SK-N-SH (cell line): ENCODE results near the gene PRKG1. TPM values are rescaled to one million over a fixed set of nuclear protein-coding genes. Genes with fewer than 3 reads are reported as not detected.

Source experiments
- CTCF ChIA-PET: fragments of 300-600, 350-600 bp; formaldehyde crosslinking; extraction: SDS; loops from one replicate; lab custom pipeline; 2021; lab: Yijun Ruan, JAX
- POLR2A ChIA-PET: fragments of 350-600 bp; sonication (Branson Sonifier 250); formaldehyde crosslinking; extraction: SDS; loops from one replicate; lab custom pipeline; 2020; ENCODE audit warnings: antibody characterized with exemption, inconsistent platforms; lab: Yijun Ruan, JAX
- DNase-seq: peaks from one replicate; pipeline ENCODE4 v3.0.0; 2012
- H2AFZ ChIP-seq: fragments of 200-600 bp; sonication (generic); 2 replicates; pipeline ENCODE4 v1.8.1; 2016; ENCODE audit warnings: antibody characterized with exemption, mild to moderate bottlenecking, low read depth
- H3F3A ChIP-seq: fragments of 200-600 bp; sonication (generic); replicated peaks from 2 replicates; pipeline ENCODE3; 2016; ENCODE audit warnings: antibody characterized with exemption, mild to moderate bottlenecking; ENCODE audit not compliant: insufficient read depth
- H3K27ac ChIP-seq, 2 experiments: fragments of 200-500 bp in 1 of 2; fragments of 200-600 bp in 1 of 2; sonication (Bioruptor generic) in 1 of 2; sonication (generic), shearing (Covaris generic) in 1 of 2; 2 replicates each; pipeline versions ENCODE4 v1.5.1 to v1.6.1; 2014 to 2016; ENCODE audit warnings: low read depth in 2 of 2, inconsistent platforms in 1 of 2, low read length in 1 of 2, mild to moderate bottlenecking in 1 of 2, mixed read lengths in 1 of 2
- H3K27me3 ChIP-seq: fragments of 200-600 bp; sonication (generic), shearing (Covaris generic); 2 replicates; pipeline ENCODE4 v1.6.1; 2016; ENCODE audit warnings: mixed run types; ENCODE audit not compliant: insufficient read depth
- H3K36me3 ChIP-seq, 2 experiments: fragments of 200-500 bp in 1 of 2; fragments of 200-600 bp in 1 of 2; sonication (Bioruptor generic) in 1 of 2; sonication (generic) in 1 of 2; replicated peaks in 1 of 2; 2 replicates each; pipeline versions ENCODE3 to v1.5.1; 2014 to 2016; ENCODE audit warnings: low read length in 1 of 2, mild to moderate bottlenecking in 1 of 2; ENCODE audit not compliant: insufficient read depth in 2 of 2, control insufficient read depth in 1 of 2
- H3K4me1 ChIP-seq, 2 experiments: fragments of 200-500 bp in 1 of 2; fragments of 200-600 bp in 1 of 2; sonication (Bioruptor generic) in 1 of 2; sonication (generic), shearing (Covaris generic) in 1 of 2; 2 replicates each; pipeline versions ENCODE4 v1.5.1 to v1.6.1; 2014 to 2016; ENCODE audit warnings: low read depth in 1 of 2, low read length in 1 of 2, mixed run types in 1 of 2; ENCODE audit not compliant: insufficient read depth in 2 of 2, control insufficient read depth in 1 of 2
- H3K4me2 ChIP-seq: fragments of 200-600 bp; sonication (generic), shearing (Covaris generic); 2 replicates; pipeline ENCODE4 v1.6.1; 2017; ENCODE audit warnings: mixed run types
- H3K4me3 ChIP-seq, 2 experiments: fragments of 200-500 bp in 1 of 2; fragments of 200-600 bp in 1 of 2; sonication (Bioruptor generic) in 1 of 2; sonication (generic), shearing (Covaris generic) in 1 of 2; 2 replicates each; pipeline versions ENCODE4 v1.5.1 to v1.8.1; 2014 to 2016; ENCODE audit warnings: low read depth in 2 of 2, inconsistent platforms in 1 of 2, low read length in 1 of 2, mild to moderate bottlenecking in 1 of 2, mixed read lengths in 1 of 2, moderate library complexity in 1 of 2
- H3K79me2 ChIP-seq: fragments of 200-600 bp; sonication (generic); 2 replicates; pipeline ENCODE4 v1.8.1; 2017; ENCODE audit warnings: mild to moderate bottlenecking; ENCODE audit not compliant: insufficient read depth
- H3K9ac ChIP-seq: fragments of 200-600 bp; sonication (generic); 2 replicates; pipeline ENCODE4 v1.6.1; 2017; ENCODE audit warnings: mixed run types
- H3K9me2 ChIP-seq: fragments of 200-600 bp; sonication (generic); 2 replicates; pipeline ENCODE4 v1.6.1; 2017; ENCODE audit warnings: mixed run types
- H3K9me3 ChIP-seq: fragments of 200-600 bp; sonication (generic); 2 replicates; pipeline ENCODE4 v1.6.1; 2017; ENCODE audit warnings: mixed run types, mild to moderate bottlenecking, moderate library complexity
- H4K20me1 ChIP-seq: fragments of 200-600 bp; sonication (generic); 2 replicates; pipeline ENCODE4 v1.6.1; 2017; ENCODE audit warnings: mild to moderate bottlenecking, mixed run types; ENCODE audit not compliant: insufficient read depth
- CHD2 ChIP-seq: fragments of 150-350 bp; IDR thresholded peaks from 2 replicates; pipeline ENCODE4 v1.6.1; 2018; ENCODE audit warnings: low read length; ENCODE audit not compliant: partially characterized antibody
- ELF1 ChIP-seq: IDR thresholded peaks from 2 replicates; pipeline ENCODE4 v1.4.0; 2012
- EZH2phosphoT487 ChIP-seq: fragments of 200-600 bp; sonication (generic); IDR thresholded peaks from 2 replicates; pipeline ENCODE4 v1.6.1; 2017; ENCODE audit warnings: low read depth, mixed run types, mild to moderate bottlenecking, antibody characterized with exemption, moderate library complexity, borderline replicate concordance
- FOSL2 ChIP-seq: IDR thresholded peaks from 2 replicates; pipeline ENCODE4 v1.4.0; 2012; ENCODE audit warnings: low read depth, mild to moderate bottlenecking, moderate library complexity, borderline replicate concordance
- FOXJ3 ChIP-seq: sonication (generic); formaldehyde crosslinking; IDR thresholded peaks from 2 replicates; pipeline ENCODE4 v1.5.1; 2020; ENCODE audit warnings: mild to moderate bottlenecking, missing genetic modification reagents
- MEF2A ChIP-seq: IDR thresholded peaks from 2 replicates; pipeline ENCODE4 v1.4.0; 2012; ENCODE audit warnings: low read depth, borderline replicate concordance
- NFIC ChIP-seq: IDR thresholded peaks from 2 replicates; pipeline ENCODE4 v1.4.0; 2012; ENCODE audit warnings: borderline replicate concordance
- POLR2AphosphoS5 ChIP-seq: IDR thresholded peaks from 2 replicates; pipeline ENCODE4 v1.6.1; 2012; ENCODE audit warnings: low read depth, low read length
- RFX5 ChIP-seq: IDR thresholded peaks from 2 replicates; pipeline ENCODE4 v1.6.1; 2012; ENCODE audit warnings: mild to moderate bottlenecking, improper control_type of control experiment, low read length
- TAF1 ChIP-seq: IDR thresholded peaks from 2 replicates; pipeline ENCODE4 v1.6.1; 2012; ENCODE audit warnings: low read depth, mild to moderate bottlenecking, low read length, moderate library complexity, borderline replicate concordance
- TEAD4 ChIP-seq: IDR thresholded peaks from 2 replicates; pipeline ENCODE4 v1.4.0; 2012; ENCODE audit warnings: mild to moderate bottlenecking, borderline replicate concordance; ENCODE audit not compliant: insufficient read depth
- YY1 ChIP-seq: IDR thresholded peaks from 2 replicates; pipeline ENCODE4 v1.4.0; 2012; ENCODE audit warnings: low read depth, mild to moderate bottlenecking
- WGBS: methylation state at CpG from one replicate; pipeline ENCODE4 v1.1.6; 2017; ENCODE audit warnings: low lambda C conversion rate; 5-methylcytosine and 5-hydroxymethylcytosine counted together
- polyA plus RNA-seq, 3 experiments: library from polyadenylated mRNA; depleted of rRNA; stranded (reverse); fragments of >200 nt; gene quantifications; 2 replicates each; pipeline ENCODE4 v1.2.3, GENCODE V29; 2012
- TF ChIP-seq, protein P1 (sequence below): IDR thresholded peaks from 2 replicates; pipeline ENCODE4 v1.4.0; 2012; ENCODE audit warnings: low read depth
- TF ChIP-seq, protein P2 (sequence below): IDR thresholded peaks from 2 replicates; pipeline ENCODE4 v1.4.0; 2012; ENCODE audit warnings: low read depth, borderline replicate concordance
- TF ChIP-seq, protein P3 (sequence below): IDR thresholded peaks from 2 replicates; pipeline ENCODE4; 2012

The PRKG1 gene
- polyA plus RNA-seq, 1 of the 3 experiments (the other 2 are of a cell fraction): 4.1 TPM

DNA sequence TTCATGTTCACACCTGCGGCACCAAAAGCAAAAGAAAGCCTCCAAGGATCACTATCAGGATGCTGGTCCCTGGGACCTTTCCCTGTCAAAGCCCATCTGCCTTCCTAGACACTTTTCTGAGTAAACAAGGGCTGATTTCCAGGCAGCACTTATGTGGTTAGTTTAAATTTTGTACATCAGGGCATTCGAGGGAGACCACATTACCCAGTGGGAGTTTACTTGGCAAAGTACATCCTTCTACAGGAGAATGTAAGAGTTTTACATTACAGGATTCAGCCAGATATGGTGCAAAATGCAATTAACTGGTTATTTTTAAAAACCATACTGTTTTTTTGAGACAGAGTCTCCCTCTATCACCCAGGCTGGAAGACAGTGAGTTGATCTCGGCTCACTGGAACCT is 493.0 kb downstream of the PRKG1 start:
- no peak overlapping the region for H3K4me3 ChIP-seq
- no peaks in the 10 kb centered on the region for H3K36me3 ChIP-seq
- H4K20me1 ChIP-seq: no peaks in the 10 kb centered on the region
- CTCF ChIA-PET: no interaction called here
- H3K79me2 ChIP-seq: no peaks in the 10 kb centered on the region
- no peak overlapping the region for H3K9ac ChIP-seq
- WGBS: 52% methylated on average over 3 of the region's 3 CpGs
- H2AFZ ChIP-seq: no peak overlapping the region
- POLR2A ChIA-PET: no interaction called here
- no peaks in the 10 kb centered on the region for H3F3A ChIP-seq
- no peak overlapping the region for H3K27ac ChIP-seq
- TF ChIP-seq EZH2phosphoT487 (no peak), CHD2 (no peak)
- no peak for DNase-seq
- no peaks in the 10 kb centered on the region for H3K9me2 ChIP-seq
- no peaks in the 10 kb centered on the region for H3K27me3 ChIP-seq
- H3K9me3 ChIP-seq: no peaks in the 10 kb centered on the region
- no peak overlapping the region for H3K4me2 ChIP-seq
- H3K4me1 ChIP-seq: no peaks in the 10 kb centered on the region

DNA sequence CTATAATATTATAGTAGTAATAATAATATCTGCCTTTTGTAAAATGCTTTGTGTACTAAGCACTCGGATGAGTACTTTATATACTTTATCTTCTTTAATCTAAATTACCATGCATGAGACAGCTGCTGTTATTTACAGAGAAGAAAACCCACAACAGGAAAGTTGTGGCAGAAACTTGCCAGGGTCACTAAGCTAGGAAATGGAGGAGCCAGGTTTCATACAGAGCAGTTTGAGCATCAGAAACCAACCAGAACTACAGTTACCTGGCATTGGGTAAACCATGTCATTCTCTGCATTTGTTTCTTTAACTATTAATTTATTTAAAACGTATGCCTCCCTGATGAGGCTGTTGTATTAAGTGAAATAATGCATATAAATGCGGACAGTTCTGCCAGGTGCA is 495.2 kb downstream of the PRKG1 start:
- CTCF ChIA-PET: no interaction called here
- no peak overlapping the region for H3K27ac ChIP-seq
- no peak overlapping the region for H3K4me3 ChIP-seq
- H2AFZ ChIP-seq: no peak overlapping the region
- peaks cover 0 to 1% of the 10 kb centered on the region in 2 experiments; a peak in 1 of 4 replicates for H3K4me1 ChIP-seq
- no peaks in the 10 kb centered on the region for H3K9me3 ChIP-seq
- H3K9me2 ChIP-seq: no peaks in the 10 kb centered on the region
- H3K9ac ChIP-seq: no peak overlapping the region
- H3K79me2 ChIP-seq: no peaks in the 10 kb centered on the region
- DNase-seq: no peak
- H3K4me2 ChIP-seq: no peak overlapping the region
- WGBS: 65% methylated on average over 3 of the region's 3 CpGs
- TF ChIP-seq, protein P1, sequence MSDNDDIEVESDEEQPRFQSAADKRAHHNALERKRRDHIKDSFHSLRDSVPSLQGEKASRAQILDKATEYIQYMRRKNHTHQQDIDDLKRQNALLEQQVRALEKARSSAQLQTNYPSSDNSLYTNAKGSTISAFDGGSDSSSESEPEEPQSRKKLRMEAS: no peak
- TF ChIP-seq RFX5 (no peak), TEAD4 (no peak), MEF2A (no peak), TAF1 (no peak), EZH2phosphoT487 (no peak), FOSL2 (no peak), POLR2AphosphoS5 (no peak), NFIC (no peak), ELF1 (no peak), FOXJ3 (CRISPR knock-in tag) (no peak), YY1 (no peak)
- TF ChIP-seq, protein P2, sequence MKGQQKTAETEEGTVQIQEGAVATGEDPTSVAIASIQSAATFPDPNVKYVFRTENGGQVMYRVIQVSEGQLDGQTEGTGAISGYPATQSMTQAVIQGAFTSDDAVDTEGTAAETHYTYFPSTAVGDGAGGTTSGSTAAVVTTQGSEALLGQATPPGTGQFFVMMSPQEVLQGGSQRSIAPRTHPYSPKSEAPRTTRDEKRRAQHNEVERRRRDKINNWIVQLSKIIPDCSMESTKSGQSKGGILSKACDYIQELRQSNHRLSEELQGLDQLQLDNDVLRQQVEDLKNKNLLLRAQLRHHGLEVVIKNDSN: no peak
- TF ChIP-seq, protein P3, sequence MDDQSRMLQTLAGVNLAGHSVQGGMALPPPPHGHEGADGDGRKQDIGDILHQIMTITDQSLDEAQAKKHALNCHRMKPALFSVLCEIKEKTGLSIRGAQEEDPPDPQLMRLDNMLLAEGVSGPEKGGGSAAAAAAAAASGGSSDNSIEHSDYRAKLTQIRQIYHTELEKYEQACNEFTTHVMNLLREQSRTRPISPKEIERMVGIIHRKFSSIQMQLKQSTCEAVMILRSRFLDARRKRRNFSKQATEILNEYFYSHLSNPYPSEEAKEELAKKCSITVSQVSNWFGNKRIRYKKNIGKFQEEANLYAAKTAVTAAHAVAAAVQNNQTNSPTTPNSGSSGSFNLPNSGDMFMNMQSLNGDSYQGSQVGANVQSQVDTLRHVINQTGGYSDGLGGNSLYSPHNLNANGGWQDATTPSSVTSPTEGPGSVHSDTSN: no peak
- H3F3A ChIP-seq: no peaks in the 10 kb centered on the region
- no peaks in the 10 kb centered on the region for H3K36me3 ChIP-seq
- H3K27me3 ChIP-seq: no peaks in the 10 kb centered on the region
- POLR2A ChIA-PET: no interaction called here
- no peaks in the 10 kb centered on the region for H4K20me1 ChIP-seq
